Fibroblast of the aortic adventitia (primary cell): ENCODE data around the gene PPIG. TPM values are rescaled to one million over a fixed set of nuclear protein-coding genes. Genes with fewer than 3 reads are reported as not detected.
"Not testable (repeated sequence)": the region's sequence is repeated elsewhere in the genome, so short reads cannot be mapped to it uniquely, and the experiment has no call there.

Source experiments
- DNase-seq: peaks from one replicate; pipeline ENCODE4 v3.0.0-alpha.2; 2010; ENCODE audit warnings: low read depth
- H3K4me3 ChIP-seq: 2 replicates; pipeline ENCODE4 v1.5.1; 2011; ENCODE audit warnings: low read depth, mild to moderate bottlenecking, control low read depth, low read length, moderate library complexity
- total RNA-seq: library from RNA; depleted of rRNA; stranded (reverse); fragments of >200 nt; gene quantifications from 2 replicates; pipeline ENCODE4 v1.2.3, GENCODE V29; 2012; ENCODE audit warnings: low replicate concordance
- TF ChIP-seq, protein P1 (sequence below): IDR thresholded peaks from 2 replicates; pipeline ENCODE4 v1.5.1; 2011; ENCODE audit warnings: mild to moderate bottlenecking, low read length, control low read depth, inconsistent platforms; ENCODE audit not compliant: insufficient read depth

Gene PPIG
- total RNA-seq, 1 donor, result 43.7 TPM

- TF ChIP-seq, protein P1, sequence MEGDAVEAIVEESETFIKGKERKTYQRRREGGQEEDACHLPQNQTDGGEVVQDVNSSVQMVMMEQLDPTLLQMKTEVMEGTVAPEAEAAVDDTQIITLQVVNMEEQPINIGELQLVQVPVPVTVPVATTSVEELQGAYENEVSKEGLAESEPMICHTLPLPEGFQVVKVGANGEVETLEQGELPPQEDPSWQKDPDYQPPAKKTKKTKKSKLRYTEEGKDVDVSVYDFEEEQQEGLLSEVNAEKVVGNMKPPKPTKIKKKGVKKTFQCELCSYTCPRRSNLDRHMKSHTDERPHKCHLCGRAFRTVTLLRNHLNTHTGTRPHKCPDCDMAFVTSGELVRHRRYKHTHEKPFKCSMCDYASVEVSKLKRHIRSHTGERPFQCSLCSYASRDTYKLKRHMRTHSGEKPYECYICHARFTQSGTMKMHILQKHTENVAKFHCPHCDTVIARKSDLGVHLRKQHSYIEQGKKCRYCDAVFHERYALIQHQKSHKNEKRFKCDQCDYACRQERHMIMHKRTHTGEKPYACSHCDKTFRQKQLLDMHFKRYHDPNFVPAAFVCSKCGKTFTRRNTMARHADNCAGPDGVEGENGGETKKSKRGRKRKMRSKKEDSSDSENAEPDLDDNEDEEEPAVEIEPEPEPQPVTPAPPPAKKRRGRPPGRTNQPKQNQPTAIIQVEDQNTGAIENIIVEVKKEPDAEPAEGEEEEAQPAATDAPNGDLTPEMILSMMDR, result no peak
- no peak overlapping the region for H3K4me3 ChIP-seq
- DNase-seq, result no peak
These were observed 18.5 kb upstream of the PPIG start for GRCh38 chr2:169565686-169566085.

GRCh38 chr2:169569948-169570347, 14.2 kb upstream of the PPIG start:
- no peak overlapping the region for H3K4me3 ChIP-seq
- TF ChIP-seq, protein P1, result no peak
- DNase-seq, result no peak

GRCh38 chr2:169570752-169571151, 13.4 kb upstream of the PPIG start:
- not testable (repeated sequence) for DNase-seq, H3K4me3 ChIP-seq

DNA sequence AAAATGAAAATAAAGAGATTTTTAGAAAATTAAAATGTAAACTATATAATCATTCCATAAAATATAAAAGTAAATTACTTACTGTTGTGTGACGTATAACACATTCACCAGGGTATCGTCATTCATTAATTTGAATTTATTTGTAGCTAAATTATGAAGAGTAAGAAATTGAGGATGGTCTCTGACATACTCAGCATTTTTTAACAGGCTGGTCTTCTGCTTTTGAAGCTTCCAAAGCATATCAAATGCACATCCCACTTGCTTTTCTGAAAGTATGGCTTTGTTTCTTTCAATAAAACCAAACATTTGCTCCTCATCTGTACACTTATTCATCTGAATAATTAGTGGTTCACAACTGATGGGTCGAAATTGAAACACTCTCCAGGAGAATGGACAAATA, 12.6 kb upstream of the PPIG start:
- no peak overlapping the region for H3K4me3 ChIP-seq
- TF ChIP-seq, protein P1, result no peak
- DNase-seq, result no peak

DNA sequence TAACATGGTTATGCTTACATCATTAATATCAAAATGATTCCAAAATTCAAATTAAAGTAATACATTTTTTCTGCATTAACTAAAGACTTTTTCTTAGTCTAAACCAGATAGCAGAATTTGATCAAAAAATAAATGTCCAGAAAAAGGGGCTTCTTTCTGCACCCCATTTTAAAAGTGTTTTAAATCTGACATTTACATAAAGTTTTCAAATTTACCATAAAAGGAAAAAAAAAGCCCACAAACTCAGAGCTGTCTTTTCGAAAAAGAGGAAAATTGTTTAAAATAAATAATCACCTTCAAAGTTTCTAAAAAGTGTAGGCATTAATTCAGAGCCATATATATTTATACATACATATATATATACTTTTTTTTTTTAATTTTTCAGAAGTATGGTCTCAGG, 12.0 kb upstream of the PPIG start:
- no peak for DNase-seq
- TF ChIP-seq, protein P1, result no peak
- H3K4me3 ChIP-seq, result no peak overlapping the region

GRCh38 chr2:169572821-169573159, 11.4 kb upstream of the PPIG start:
- peak overlapping the region; percentile 87 for H3K4me3 ChIP-seq
- TF ChIP-seq, protein P1, result no peak
- DNase-seq, result no peak

GRCh38 chr2:169573160-169573973, 10.8 kb upstream of the PPIG start, which contains the start of gene FASTKD1:
Gene FASTKD1, minus strand, starts transcription at chr2:169573865. Its CDS starts 1,836 bp downstream, at chr2:169572029.
- peak; percentile 84 for DNase-seq
- TF ChIP-seq, protein P1, result no peak
- peak within 1 kb of the TSS; percentile 87 for H3K4me3 ChIP-seq
